Testis (tissue), 3 donors: Measurements from ENCODE around the gene ALDH5A1. TPM values are rescaled to one million over a fixed set of nuclear protein-coding genes. Genes with fewer than 3 reads are reported as not detected.

Source experiments
- DNase-seq: peaks from one replicate; pipeline ENCODE4 v3.0.0-alpha.2; 2019
- H3K27ac ChIP-seq, 2 donors: fragments of 200-600 bp; sonication (generic); one replicate each; pipeline ENCODE4 v1.5.1; 2019
- H3K27me3 ChIP-seq: fragments of 200-600 bp; sonication (generic); one replicate; pipeline ENCODE4 v1.5.1; 2019
- H3K36me3 ChIP-seq: fragments of 200-600 bp; sonication (generic); one replicate; pipeline ENCODE4 v1.5.1; 2017; ENCODE audit warnings: low read depth; ENCODE audit errors: missing control alignments
- H3K4me1 ChIP-seq: fragments of 200-600 bp; sonication (generic); one replicate; pipeline ENCODE4 v1.5.1; 2019
- H3K4me3 ChIP-seq, 2 donors: fragments of 200-600 bp; sonication (generic); one replicate each; pipeline ENCODE4 v1.5.1; 2017 to 2019
- H3K9me3 ChIP-seq: fragments of 200-600 bp; sonication (generic); one replicate; pipeline ENCODE4 v1.5.1; 2017
- POLR2A ChIP-seq: fragments of 450-650 bp; IDR thresholded peaks from one replicate; pipeline ENCODE4 v1.6.1; 2017; ENCODE audit warnings: antibody characterized with exemption, mild to moderate bottlenecking, moderate library complexity
- WGBS, 2 donors: methylation state at CpG; one replicate each; pipeline ENCODE4 v1.1.5; 2018; 5-methylcytosine and 5-hydroxymethylcytosine counted together
- intact Hi-C: fragments of 100-400 bp; cut with DNase I; formaldehyde crosslinking; loops from one replicate; pipeline ENCODE4 v1.15.1; 2023; ENCODE audit warnings: low total_unique reads
- polyA plus RNA-seq: library from polyadenylated mRNA; stranded (reverse); fragments of 350-450 nt; fragmentation: Illumina TruSeq; extraction: RNeasy Lipid Tissue Mini Kit (QIAGEN cat#74804); gene quantifications from one replicate; pipeline ENCODE4 v1.2.3, GENCODE V29; 2014; ENCODE audit warnings: low read depth, low replicate concordance; ENCODE audit not compliant: insufficient read depth
- total RNA-seq, 2 donors: library from RNA; depleted of rRNA; stranded (reverse); fragments of >200 nt; gene quantifications; one replicate each; pipeline ENCODE4 v1.2.3, GENCODE V29; 2016
- TF ChIP-seq, protein P1 (sequence below), 3 experiments: fragments of 450-650 bp in 2 of 3; fragments of 200-600 bp in 1 of 3; sonication (generic) in 1 of 3; IDR thresholded peaks; one replicate each; pipeline ENCODE4 v1.5.1; 2016 to 2019; ENCODE audit warnings: antibody characterized with exemption in 3 of 3, mild to moderate bottlenecking in 2 of 3, moderate library complexity in 1 of 3

ALDH5A1 gene
- total and polyA plus RNA-seq, 3 donors from 2014 or later = 11.3 to 21.2 (median 16.3) TPM

GRCh38 chr6:24536466-24536865, 41.7 kb downstream of the ALDH5A1 start:
- TF ChIP-seq, protein P1, sequence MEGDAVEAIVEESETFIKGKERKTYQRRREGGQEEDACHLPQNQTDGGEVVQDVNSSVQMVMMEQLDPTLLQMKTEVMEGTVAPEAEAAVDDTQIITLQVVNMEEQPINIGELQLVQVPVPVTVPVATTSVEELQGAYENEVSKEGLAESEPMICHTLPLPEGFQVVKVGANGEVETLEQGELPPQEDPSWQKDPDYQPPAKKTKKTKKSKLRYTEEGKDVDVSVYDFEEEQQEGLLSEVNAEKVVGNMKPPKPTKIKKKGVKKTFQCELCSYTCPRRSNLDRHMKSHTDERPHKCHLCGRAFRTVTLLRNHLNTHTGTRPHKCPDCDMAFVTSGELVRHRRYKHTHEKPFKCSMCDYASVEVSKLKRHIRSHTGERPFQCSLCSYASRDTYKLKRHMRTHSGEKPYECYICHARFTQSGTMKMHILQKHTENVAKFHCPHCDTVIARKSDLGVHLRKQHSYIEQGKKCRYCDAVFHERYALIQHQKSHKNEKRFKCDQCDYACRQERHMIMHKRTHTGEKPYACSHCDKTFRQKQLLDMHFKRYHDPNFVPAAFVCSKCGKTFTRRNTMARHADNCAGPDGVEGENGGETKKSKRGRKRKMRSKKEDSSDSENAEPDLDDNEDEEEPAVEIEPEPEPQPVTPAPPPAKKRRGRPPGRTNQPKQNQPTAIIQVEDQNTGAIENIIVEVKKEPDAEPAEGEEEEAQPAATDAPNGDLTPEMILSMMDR (IDR thresholded peaks at IDR 0.05) = no peak
- no peak for TF ChIP-seq POLR2A
- no peak overlapping the region for H3K27ac ChIP-seq
- no peaks in the 10 kb centered on the region for H3K9me3 ChIP-seq
- intact Hi-C loops = no loop called here
- H3K36me3 ChIP-seq = no peaks in the 10 kb centered on the region
- 61 to 74% methylated on average over 4 of the region's 4 CpGs for WGBS, 2 donors
- DNase-seq = no peak
- no peak overlapping the region for H3K4me3 ChIP-seq
- no peaks in the 10 kb centered on the region for H3K27me3 ChIP-seq
- H3K4me1 ChIP-seq = no peaks in the 10 kb centered on the region

DNA sequence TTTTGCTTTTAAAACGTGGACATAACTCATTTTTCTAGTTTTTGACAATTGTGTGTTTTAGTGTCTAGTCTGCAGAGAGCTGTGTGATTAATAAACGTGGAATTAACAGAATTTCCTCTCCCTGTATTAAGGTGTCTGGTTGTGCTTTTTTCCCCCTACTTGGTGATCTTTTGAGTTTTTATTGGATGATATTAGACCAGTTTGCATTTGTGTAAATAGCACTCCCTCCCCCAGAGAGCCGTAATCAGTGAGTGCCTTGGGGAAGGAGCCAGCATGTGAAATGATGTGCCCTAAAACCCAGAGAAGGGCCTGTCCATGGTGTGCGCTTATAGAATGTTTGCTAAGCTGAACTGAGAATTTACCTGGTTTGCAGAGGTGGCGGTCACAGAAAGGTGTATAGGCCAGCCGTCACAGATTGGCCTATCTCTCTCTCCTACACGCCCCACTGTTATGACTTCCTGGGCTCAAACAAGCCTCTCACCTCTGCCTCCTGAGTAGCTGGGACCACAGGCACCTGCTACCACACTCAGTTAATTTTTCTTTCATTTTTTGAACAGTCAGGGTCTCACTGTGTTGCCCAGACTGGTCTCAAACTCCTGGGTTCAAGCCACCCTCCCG, 42.4 kb downstream of the ALDH5A1 start:
- no peak overlapping the region for H3K27ac ChIP-seq
- no peak for DNase-seq
- TF ChIP-seq, protein P1 (IDR thresholded peaks at IDR 0.05) = no peak
- TF ChIP-seq POLR2A = no peak
- intact Hi-C loops = no loop called here
- 89 to 90% methylated on average over 8 of the region's 8 CpGs for WGBS, 2 donors
- H3K27me3 ChIP-seq = no peaks in the 10 kb centered on the region
- H3K9me3 ChIP-seq = no peaks in the 10 kb centered on the region
- no peaks in the 10 kb centered on the region for H3K36me3 ChIP-seq
- H3K4me1 ChIP-seq = no peaks in the 10 kb centered on the region
- H3K4me3 ChIP-seq = no peak overlapping the region

DNA sequence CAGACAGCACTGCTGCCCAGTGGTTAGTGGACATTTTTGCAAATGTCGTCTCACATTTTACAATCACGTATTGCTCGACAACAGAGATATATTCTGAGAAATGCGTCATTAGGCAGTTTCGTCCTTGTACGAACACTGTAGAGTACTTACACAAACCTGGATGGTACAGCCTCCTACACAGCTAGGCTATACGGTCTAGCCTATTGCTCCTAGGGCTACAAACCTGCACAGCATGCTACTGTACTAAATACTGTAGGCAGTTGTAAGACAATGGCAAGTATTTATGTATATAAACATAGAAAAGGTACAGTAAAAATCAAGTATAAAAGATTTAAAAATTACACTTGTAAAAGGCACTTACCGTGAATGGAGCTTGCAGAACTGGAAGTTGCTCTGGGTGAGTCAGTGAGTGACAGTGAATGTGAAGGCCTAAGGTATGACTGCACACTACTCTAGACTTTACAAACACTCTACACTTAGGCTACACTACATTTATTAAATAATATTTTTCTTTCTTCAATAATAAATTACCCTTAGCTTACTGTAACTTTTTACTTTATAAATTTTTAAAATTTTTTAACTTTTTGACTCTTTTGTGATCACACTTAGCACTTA, 43.1 kb downstream of the ALDH5A1 start:
- TF ChIP-seq, protein P1 (IDR thresholded peaks at IDR 0.05) = no peak
- TF ChIP-seq POLR2A = no peak
- intact Hi-C loops = no loop called here
- Histone ChIP-seq H3K36me3 (no peaks in the 10 kb centered on the region), H3K27me3 (no peaks in the 10 kb centered on the region), H3K4me3 (no peak overlapping the region), H3K9me3 (no peaks in the 10 kb centered on the region), H3K4me1 (no peaks in the 10 kb centered on the region), H3K27ac (no peak overlapping the region)
- WGBS, 2 donors = 94% methylated on average over 8 of the region's 8 CpGs
- no peak for DNase-seq

GRCh38 chr6:24539416-24539815, 44.6 kb downstream of the ALDH5A1 start:
- Histone ChIP-seq H3K4me3 (no peak overlapping the region), H3K4me1 (no peaks in the 10 kb centered on the region), H3K27me3 (no peaks in the 10 kb centered on the region), H3K36me3 (no peaks in the 10 kb centered on the region), H3K9me3 (no peaks in the 10 kb centered on the region), H3K27ac (no peak overlapping the region)
- intact Hi-C loops = no loop called here
- no peak for DNase-seq
- 87 to 88% methylated on average over 8 of the region's 8 CpGs for WGBS, 2 donors
- no peak for TF ChIP-seq POLR2A
- TF ChIP-seq, protein P1 (IDR thresholded peaks at IDR 0.05) = no peak

GRCh38 chr6:24540197-24540596, 45.4 kb downstream of the ALDH5A1 start:
- Histone ChIP-seq H3K9me3 (no peaks in the 10 kb centered on the region), H3K27ac (no peak overlapping the region), H3K4me3 (no peak overlapping the region), H3K36me3 (no peaks in the 10 kb centered on the region), H3K27me3 (no peaks in the 10 kb centered on the region), H3K4me1 (no peaks in the 10 kb centered on the region)
- no peak for DNase-seq
- 91 to 96% methylated on average over 3 of the region's 3 CpGs for WGBS, 2 donors
- TF ChIP-seq POLR2A = no peak
- TF ChIP-seq, protein P1 (IDR thresholded peaks at IDR 0.05) = no peak
- intact Hi-C loops = no loop called here
